ENCODE measurements around the gene TMEM135.
"Not testable (repeated sequence)": the region's sequence is repeated elsewhere in the genome, so short reads cannot be mapped to it uniquely, and the experiment has no call there.

Gene TMEM135

DNA sequence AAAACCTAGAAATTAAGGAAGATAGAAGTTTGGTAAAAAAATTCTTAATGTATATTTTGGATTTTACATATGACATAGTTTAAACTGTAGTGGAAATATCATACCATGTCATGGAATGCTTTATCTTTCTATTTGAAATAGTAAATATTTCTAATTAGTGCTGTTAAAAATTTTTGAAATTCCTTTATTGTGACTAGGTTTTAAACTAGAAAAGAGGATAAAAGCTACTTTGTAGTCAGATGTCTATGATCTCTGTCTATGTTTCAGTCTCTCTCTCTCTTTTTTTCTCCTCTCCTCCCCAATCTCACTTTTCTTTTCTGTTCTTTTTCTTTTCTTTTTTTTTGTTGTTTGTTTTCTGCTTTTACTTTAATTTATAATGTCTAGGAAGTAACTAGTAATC, 226.2 kb downstream of the TMEM135 start:
- no peak for DNase-seq

DNA sequence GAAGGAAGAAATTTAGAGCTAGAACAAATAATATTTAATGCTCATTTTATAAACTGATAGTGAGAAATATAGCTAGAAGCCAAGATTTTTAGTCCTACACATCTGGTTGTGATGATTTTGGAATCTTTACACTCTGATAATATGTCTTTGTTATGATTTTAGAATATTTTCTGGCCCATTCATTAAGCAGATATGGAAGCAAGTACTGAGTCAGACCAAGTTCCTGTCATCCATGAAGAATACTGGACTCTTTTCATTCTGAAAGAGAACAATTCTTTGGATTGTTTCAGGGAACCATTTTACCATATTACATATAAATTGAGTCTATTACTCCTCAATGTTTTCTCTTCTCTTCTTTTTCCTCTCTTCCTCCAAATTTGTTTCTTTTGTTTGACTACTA, 227.4 kb downstream of the TMEM135 start:
- no peak for DNase-seq

GRCh38 chr11:87265979-87266378, 228.2 kb downstream of the TMEM135 start:
- DNase-seq = no peak

GRCh38 chr11:87266751-87267150, 229.0 kb downstream of the TMEM135 start:
- DNase-seq = no peak

DNA sequence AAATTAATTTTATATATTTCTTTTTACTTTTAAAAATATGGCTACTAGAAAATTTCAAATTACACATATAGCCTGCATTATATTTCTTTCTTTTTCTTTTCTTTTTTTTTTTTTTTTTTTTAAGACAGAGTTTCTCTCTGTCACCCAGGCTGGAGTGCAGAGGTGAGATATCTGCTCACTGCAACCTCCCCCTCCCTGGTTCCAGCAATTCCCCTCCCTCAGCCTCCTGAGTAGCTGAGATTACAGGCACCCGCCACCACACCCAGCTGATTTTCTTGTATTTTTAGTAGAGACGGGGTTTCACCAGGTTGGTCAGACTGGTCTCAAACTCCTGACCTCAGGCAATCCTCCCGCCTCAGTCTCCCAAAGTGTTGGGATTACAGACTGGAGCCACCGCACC, 234.2 kb downstream of the TMEM135 start:
- DNase-seq = not testable (repeated sequence)

DNA sequence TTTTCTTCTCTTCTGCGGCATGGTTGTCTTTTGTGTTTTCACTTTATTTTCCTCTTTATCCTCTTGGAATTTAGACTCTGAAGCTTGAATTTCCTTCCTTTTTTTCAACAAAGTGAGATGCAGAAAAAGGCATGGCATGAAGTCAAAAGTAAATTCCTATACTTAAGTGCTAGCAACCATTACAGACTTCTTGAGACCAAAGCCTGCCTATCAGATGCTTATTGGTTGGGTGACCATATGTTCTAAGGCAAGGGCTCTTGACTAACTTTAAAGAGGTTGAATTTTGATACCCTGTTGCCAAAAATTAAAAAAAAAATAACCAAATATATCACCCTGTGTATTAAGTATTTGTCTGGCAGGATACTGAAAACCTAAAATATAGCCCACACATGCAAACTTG, 237.4 kb downstream of the TMEM135 start:
- no peak for DNase-seq

- no peak for DNase-seq
Measured at GRCh38 chr11:87280143-87280542, 242.4 kb downstream of the TMEM135 start.

- no peak for DNase-seq
Measured at GRCh38 chr11:87281496-87281895, 243.8 kb downstream of the TMEM135 start.

DNA sequence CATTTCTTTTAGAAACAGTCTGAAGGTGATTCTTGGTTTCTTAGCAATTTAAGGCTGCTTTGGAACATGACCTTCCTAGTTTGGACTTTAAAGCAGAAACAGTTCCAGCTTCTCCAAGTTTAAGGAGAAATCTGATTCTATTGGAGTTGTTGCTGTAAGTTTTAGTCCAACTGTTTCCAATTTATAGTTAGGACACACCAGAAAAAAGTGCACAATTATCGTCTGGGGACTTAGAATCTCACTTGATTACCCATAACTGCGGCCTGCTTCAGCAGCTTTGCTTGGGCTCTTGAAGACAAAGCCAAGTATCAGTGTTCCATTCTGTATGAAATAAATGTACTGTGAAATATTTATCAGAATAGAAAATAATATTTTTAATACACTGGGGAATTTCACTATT, 246.6 kb downstream of the TMEM135 start:
- DNase-seq = no peak

DNA sequence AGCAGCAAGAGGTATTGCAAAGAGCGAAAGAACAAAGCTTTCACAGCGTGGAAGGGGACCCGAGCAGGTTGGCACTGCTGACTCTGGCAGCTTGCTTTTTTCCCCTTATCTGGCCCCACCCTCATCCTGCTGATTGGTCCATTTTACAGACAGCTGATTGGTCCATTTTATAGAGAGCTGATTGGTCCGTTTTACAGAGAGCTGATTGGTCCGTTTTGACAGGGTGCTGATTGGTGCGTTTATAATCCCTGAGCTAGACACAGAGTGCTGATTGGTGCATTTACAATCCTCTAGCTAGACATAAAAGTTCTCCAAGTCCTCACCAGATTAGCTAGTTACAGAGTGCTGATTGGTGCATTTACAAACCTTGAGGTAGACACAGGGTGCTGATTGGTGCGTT, 247.9 kb downstream of the TMEM135 start:
- not testable (repeated sequence) for DNase-seq

DNA sequence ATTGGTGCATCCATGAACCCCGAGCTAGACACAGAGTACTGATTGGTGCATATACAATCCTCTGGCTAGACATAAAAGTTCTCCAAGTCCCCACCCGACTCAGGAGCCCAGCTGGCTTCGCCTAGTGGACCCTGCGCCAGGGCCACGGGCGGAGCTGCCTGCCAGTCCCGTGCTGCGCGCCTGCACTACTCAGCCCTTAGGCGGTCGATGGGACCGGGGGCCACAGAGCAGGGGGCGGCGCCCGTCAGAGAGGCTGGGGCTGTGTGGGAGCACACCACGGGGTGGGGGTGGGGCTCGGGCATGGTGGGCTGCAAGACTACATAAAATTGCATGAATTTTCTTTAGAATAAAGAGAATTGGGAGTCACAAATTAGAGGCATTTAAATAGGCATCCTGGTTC, 248.6 kb downstream of the TMEM135 start:
- DNase-seq = no peak

DNA sequence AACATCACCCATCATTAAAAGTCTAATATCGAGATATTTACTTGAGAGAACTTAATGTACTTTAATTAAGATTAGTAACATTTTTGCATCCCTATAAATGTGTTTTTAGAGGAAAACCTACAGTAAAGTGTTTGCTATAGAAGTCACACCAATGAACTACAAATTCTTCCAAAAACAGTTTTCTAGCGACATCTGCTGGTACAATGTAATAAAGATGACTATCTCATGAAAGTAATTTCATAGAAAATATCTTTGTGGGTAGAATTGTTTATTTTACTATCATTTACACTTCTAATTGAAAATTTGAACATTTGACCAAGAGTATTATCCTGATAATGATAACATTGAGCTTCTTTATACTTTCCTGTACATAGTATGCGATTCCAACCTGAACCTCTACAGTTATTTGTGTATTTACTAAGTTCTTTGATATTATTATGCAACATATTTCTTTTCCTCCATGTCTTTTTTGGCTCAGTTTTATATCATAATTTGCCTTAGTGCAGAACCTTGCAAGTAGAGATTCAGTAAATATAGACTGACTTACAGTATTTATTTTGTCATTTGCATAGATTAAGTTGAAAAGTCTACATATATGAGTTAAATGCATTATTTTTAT, 252.7 kb downstream of the TMEM135 start:
- DNase-seq = peak; percentile 57

DNA sequence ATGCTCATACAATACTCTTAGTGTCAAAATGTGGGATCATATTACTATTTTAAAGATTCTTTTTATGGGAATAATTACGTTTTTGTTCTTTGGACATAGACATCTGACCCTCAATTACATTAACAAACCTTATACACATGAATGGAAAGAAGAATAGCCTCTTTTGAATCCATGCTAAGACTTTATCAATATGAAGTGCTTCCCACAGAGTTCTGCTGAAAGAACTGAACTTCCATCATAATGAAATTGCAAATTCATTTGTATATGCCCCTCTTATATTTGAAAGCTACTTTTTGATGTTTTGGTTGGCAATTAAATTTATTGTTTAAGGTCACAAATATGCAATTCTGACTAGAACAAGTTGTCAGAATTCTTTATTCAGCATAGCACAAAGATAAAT, 254.9 kb downstream of the TMEM135 start:
- no peak for DNase-seq

DNA sequence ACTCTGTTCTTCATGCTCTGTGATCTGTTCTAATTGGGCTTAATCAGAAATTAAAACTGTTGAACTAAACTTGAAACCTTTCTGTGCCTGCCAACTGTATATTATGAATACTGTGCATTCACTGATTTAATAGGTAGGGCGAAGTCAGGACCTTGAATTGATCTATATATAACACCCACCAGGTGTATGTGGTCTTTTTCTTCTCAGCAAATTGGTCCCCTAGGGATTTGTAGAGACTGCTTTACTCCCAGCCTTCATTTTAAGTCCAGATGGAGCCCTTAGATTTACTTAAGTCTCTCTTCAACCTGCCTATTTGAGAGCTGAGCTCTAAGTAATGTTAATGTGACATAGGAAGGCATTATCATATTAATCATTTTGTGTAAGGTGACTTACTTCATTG, 257.5 kb downstream of the TMEM135 start:
- no peak for DNase-seq

DNA sequence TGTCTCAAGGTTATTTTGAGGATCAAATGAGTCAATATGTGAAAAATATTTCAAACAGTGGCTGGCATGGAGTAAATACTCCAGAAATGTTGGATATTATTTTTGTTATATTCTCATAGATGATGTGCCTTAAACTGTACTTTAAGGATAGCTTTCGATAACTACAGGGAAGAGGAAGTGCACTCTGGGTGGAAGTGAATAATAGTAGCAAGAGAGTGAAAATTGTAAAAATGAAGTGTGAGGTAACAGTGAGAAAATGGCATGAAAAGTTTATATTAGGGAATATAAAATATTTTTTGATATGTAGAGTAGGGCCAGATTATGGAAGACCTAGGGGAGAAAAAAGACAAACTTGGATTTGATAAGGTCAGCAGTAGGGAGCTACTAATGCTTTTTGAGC, 258.9 kb downstream of the TMEM135 start:
- DNase-seq = no peak

DNA sequence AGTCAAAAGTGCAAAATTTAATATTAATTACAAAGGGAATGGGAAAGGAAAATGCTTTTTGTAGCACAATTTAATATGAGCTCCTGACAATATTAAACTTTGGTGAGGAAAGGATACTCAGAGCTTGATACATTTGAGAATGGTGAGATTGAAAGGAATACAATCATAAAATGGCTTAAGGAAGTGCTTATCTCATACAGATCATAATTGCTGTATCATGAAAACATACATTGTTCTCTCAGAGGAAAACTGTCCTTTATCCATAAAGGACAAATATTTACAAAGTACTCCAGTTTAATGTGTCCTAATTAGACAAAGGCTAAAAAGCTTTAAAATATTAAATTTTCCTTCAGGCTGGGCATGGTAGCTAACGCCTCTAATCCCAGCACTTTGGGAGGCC, 260.4 kb downstream of the TMEM135 start:
- no peak for DNase-seq

DNA sequence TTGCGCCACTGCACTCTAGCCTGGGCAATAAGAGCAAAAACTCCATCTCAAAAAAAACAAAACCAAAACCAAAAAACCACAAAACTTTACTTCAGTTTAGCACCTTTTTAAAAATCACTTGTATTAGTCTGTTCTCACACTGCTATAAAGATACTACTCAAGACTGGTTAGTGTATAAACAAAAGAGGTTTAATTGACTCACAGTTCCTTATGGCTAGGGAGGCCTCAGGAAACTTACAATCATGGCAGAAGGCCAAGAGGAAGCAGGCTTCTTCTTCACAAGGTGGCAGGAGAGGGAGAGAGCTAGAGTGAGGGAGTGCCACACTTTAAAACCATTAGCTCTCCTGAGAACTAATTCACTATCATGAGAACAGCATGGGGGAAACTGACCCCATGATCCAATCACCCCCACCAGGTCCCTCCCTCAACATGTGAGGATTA, 261.3 kb downstream of the TMEM135 start:
- peak; percentile 8 for DNase-seq

GRCh38 chr11:87300640-87301380, 263.1 kb downstream of the TMEM135 start:
- no peak for DNase-seq

DNA sequence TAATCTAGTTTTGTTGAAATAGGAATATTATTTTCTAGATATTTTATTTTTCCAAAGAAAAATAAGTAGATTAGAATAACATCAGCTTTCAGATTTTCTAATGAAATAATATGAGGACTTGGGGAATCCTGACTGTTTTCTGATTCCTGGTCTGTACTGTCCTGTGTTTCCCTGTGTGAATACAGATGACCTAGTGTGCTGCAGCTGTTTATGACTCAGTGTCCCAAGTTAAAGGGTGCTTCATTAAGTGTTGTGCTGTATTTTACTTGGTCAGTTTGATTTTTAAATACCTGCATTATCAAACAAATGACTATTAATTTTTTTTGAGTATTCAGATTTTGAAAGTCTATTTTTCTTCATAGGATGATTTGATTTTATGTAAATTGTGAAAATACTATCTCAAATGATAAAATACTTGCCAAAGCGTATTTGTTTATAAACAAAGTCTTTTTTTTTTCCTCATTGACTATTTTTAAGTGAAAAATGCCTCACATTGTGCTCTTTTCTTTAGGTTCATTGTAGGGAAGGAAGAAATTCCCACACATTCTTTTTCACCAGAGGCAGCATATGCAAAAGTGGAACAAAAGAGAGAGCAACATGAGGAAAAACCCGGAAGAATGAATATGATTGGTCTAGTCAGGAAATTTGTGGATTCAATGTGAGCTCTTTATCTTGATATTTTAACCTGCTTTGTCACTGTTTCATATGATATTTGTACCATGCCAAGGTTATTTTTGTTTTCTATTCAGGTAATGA, 264.2 kb downstream of the TMEM135 start:
- DNase-seq = no peak

DNA sequence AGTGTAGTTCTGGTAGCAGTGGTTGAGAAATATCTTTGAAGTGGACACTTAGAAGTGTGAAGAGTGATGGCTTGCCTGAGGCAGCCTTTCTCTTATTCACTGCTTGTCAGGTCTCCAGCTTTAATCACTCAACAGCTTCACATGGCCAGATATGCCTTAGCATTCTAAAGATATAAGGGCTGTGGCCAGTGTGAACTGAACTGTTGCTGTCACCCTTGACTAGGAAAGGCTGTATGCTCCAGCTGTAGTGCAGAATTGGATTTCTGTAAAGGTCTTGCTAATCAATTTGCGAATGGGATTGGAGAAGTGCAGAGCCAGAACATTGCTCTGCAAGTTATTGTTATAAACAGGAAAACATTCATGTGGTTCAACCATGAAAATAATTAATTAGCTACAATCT, 266.7 kb downstream of the TMEM135 start:
- no peak for DNase-seq

DNA sequence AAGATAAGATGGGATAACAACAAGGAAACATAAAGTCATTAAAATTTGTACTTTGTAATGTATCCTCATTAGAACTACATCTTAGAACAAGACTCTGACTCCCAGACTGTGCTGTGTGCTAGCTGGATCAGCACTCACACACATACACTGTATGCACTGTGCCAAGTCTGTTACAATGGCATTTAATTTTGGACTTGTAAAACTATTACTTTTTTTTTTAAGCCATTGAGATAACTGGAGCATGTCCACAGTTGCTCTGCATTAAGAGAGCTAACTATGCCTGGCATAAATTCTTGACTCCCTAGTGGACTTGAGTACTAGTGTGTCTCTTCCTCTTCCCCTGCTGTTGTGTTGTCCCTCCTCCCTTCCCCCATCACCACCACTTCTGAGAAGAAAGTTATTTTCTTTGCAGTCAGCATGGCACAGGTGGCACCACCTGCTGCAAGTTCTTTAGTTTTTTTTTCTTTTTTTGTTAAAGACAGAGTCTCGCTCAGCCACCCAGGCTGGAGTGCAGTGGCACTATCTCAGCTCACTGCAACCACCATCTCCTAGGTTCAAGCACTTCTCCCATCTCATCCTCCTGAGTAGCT, 268.6 kb downstream of the TMEM135 start:
- no peak for DNase-seq

DNA sequence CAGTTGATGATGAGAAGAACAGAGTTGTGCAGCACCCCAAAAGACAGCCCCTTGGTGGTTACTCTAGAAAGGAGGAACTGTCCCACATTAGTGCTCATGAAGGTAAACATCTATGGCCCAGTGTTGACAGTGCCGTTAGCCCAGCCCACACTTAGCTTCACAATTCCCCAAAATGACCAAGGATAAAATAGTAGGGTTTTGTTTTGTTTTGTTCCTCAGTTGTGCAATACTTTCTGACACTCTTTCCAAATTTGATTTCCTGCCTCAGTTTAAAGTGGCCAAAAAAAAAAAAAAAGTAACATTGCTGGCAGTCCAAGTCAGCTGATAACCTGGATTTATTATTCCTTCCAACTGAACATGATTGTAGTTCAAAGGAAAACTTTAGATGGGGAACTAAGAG, 269.4 kb downstream of the TMEM135 start:
- DNase-seq = no peak

DNA sequence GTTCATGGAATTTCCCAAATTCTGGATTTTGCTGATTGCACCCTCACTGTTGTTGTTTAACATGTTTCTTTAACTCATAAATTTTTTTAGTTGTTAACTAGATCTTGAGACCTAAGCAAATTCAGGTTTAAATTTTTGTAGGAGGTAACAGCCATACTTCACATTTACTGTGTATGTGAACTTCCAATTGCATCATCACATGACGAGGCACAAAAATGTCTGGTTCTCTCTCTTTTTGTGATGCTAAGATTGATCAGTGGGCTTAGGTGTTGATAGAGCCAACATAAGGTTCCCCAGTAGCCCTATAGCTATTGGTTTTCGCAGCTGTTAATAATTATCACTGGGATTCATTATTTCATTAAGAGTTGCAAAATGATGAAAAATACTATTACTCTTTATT, 277.5 kb downstream of the TMEM135 start:
- DNase-seq = no peak

DNA sequence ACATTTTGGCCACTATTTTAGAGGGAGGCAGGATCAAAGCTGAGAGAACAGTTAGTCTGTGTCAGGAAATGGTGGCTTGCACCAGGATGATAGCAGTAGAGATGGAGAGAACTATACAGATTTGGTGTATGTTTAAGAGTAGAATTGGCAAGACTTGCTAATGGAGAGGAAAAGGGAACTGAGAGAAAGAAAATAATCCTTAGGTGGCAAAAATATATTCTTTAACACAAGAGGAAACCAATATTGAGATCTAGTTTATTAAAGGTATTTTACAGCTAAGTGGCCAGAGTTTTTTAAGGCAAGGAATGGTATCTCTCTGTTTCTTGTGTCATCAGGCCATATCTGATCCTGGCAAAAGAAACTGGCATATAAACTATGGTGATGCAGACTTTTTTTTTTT, 278.8 kb downstream of the TMEM135 start:
- DNase-seq = no peak
